ENCODE results near the gene RUNX3.

DNA sequence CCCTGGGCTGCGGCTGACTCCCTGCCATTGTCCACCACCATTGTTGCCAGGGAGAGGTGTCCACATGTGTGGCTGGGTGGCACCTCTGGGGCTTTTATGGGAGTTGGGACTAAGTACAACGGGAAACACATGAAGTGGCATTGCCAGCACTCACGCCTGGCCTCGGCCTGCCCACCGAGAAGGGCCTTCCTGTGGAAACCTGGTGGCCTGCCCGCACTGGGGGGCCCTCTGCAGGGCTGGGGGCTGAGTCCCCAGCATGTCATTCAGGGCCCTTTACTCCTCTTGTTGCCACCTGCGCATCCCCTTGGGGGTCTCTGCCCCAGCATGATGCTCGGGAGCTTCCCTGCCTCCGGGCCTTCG lies 35.5 kb upstream of the RUNX3 start:
- no peak for TF ChIP-seq CTCF (IDR thresholded peaks at IDR 0.05)
- TF ChIP-seq ZNF512 (CRISPR knock-in tag; IDR thresholded peaks at IDR 0.05; ENCODE audit: borderline replicate concordance), result no peak
- no peak for TF ChIP-seq NFYB (CRISPR knock-in tag; conservative IDR thresholded peaks at IDR 0.05; ENCODE audit: low read depth)
- no peak for TF ChIP-seq NR3C1 (CRISPR knock-in tag; conservative IDR thresholded peaks at IDR 0.05; ENCODE audit: low read depth)
- no peak for TF ChIP-seq MAX (CRISPR knock-in tag; IDR thresholded peaks at IDR 0.05)
- TF ChIP-seq ATF1 (CRISPR knock-in tag; IDR thresholded peaks at IDR 0.05), result no peak
- TF ChIP-seq CREM (CRISPR knock-in tag; IDR thresholded peaks at IDR 0.05), result no peak
- no peak for TF ChIP-seq ZNF121 (CRISPR knock-in tag; IDR thresholded peaks at IDR 0.05)
- TF ChIP-seq CBFB (CRISPR knock-in tag; IDR thresholded peaks at IDR 0.05; ENCODE audit: low read depth), result no peak

All from WTC11 (cell line).